Fibroblast of skin of right quadriceps (primary cell): ENCODE data around the gene GLI1.

Experiments
- DNase-seq: peaks from one replicate; pipeline ENCODE4 v3.0.0-alpha.2; 2013

Gene GLI1

GRCh38 chr12:57461917-57462250 lies 2.3 kb downstream of the GLI1 start:
- no peak for DNase-seq

GRCh38 chr12:57462251-57462911 lies 2.8 kb downstream of the GLI1 start:
- DNase-seq: peak; percentile 93

- DNase-seq: no peak
Observed at GRCh38 chr12:57462912-57463253, 3.3 kb downstream of the GLI1 start.

- DNase-seq: no peak
Observed at GRCh38 chr12:57464569-57464968, 5.0 kb downstream of the GLI1 start.

GRCh38 chr12:57465030-57465746 lies 5.6 kb downstream of the GLI1 start:
- no peak for DNase-seq

GRCh38 chr12:57465747-57466505 lies 6.3 kb downstream of the GLI1 start:
- no peak for DNase-seq

GRCh38 chr12:57467212-57467874 lies 7.8 kb downstream of the GLI1 start:
- DNase-seq: no peak

- no peak for DNase-seq
Observed at GRCh38 chr12:57467915-57468314, 8.3 kb downstream of the GLI1 start.

- DNase-seq: no peak
Observed at GRCh38 chr12:57469296-57470164, 9.9 kb downstream of the GLI1 start.

GRCh38 chr12:57470286-57470969 lies 10.8 kb downstream of the GLI1 start:
- no peak for DNase-seq

GRCh38 chr12:57470970-57471656 lies 11.5 kb downstream of the GLI1 start:
- DNase-seq: no peak

GRCh38 chr12:57471661-57472060 lies 12.1 kb downstream of the GLI1 start:
- no peak for DNase-seq

- DNase-seq: no peak
Observed at GRCh38 chr12:57472391-57472790, 12.8 kb downstream of the GLI1 start.

- DNase-seq: no peak
Observed at GRCh38 chr12:57473392-57473791, 13.8 kb downstream of the GLI1 start.

GRCh38 chr12:57473886-57474285 lies 14.3 kb downstream of the GLI1 start:
- DNase-seq: no peak

- DNase-seq: no peak
Observed at GRCh38 chr12:57474430-57474829, 14.8 kb downstream of the GLI1 start.

- no peak for DNase-seq
Observed at GRCh38 chr12:57474862-57475261, 15.3 kb downstream of the GLI1 start.

GRCh38 chr12:57475271-57476161 lies 15.9 kb downstream of the GLI1 start:
- DNase-seq: no peak

GRCh38 chr12:57476162-57476992 lies 16.8 kb downstream of the GLI1 start:
- no peak for DNase-seq
